Measurements from ENCODE around the gene ANKRD66.

The ANKRD66 gene

DNA sequence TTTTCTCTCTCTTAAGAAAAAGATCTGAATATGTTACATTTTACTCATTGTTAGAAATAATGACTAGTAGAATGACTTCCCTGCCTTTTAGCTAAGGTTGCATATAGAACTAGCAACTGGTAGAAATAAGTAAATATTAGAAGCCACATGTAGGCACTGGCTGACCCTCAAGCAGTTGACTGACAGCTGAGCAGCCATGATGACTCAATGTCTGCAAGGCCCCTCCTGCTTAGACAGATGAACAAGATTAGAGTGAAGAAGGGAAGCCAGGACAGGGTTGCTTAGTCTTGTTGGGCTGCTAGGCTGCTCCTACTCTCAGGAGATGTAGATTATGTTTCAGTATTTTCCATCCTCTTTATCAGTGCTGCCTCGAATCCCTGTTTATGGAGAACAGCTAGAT lies 52.9 kb downstream of the ANKRD66 start:
- no peak overlapping the region for H3K27ac ChIP-seq (ENCODE audit: low read depth, low read length)
- no peaks in the 10 kb centered on the region for H3K4me1 ChIP-seq (ENCODE audit: control insufficient read depth, insufficient read depth, low read length)
- no peaks in the 10 kb centered on the region for H3K36me3 ChIP-seq (ENCODE audit: control insufficient read depth, insufficient read depth, low read length)
- no peak overlapping the region for H3K9ac ChIP-seq (ENCODE audit: low read length)
- no peaks in the 10 kb centered on the region for H3K27me3 ChIP-seq (ENCODE audit: control insufficient read depth, insufficient read depth, low read length)
- H3K4me3 ChIP-seq (ENCODE audit: low read length) = no peak overlapping the region

DNA sequence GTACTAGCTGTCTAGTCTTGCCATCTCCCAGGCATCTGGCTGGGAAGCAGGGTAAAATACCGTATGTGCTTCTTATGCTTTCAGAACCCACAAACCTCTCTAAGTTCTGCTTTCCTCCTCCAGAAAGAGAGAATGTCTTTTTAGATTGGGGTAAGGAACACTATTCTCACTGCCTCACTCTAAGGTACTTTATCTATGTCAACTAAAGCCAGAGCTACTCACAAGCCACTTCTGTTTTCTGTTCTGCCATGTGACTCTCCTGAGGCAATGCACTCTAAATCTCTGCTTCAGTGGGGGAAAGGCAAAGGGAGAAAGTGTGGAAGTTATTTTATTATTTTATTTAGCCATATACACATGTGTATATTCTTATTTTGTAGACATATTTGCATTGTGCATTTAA lies 62.1 kb downstream of the ANKRD66 start:
- H3K9ac ChIP-seq (ENCODE audit: low read length) = no peak overlapping the region
- no peaks in the 10 kb centered on the region for H3K36me3 ChIP-seq (ENCODE audit: control insufficient read depth, insufficient read depth, low read length)
- H3K27ac ChIP-seq (ENCODE audit: low read depth, low read length) = no peak overlapping the region
- no peaks in the 10 kb centered on the region for H3K27me3 ChIP-seq (ENCODE audit: control insufficient read depth, insufficient read depth, low read length)
- no peak overlapping the region for H3K4me3 ChIP-seq (ENCODE audit: low read length)
- no peaks in the 10 kb centered on the region for H3K4me1 ChIP-seq (ENCODE audit: control insufficient read depth, insufficient read depth, low read length)

Data from rectal smooth muscle tissue (tissue), 1 donor.